ENCODE measurements around the gene PFAS. TPM values are rescaled to one million over a fixed set of nuclear protein-coding genes. Genes with fewer than 3 reads are reported as not detected.

The PFAS gene
- total RNA-seq, 1 donor from 2014 or later, result 64.6 TPM

DNA sequence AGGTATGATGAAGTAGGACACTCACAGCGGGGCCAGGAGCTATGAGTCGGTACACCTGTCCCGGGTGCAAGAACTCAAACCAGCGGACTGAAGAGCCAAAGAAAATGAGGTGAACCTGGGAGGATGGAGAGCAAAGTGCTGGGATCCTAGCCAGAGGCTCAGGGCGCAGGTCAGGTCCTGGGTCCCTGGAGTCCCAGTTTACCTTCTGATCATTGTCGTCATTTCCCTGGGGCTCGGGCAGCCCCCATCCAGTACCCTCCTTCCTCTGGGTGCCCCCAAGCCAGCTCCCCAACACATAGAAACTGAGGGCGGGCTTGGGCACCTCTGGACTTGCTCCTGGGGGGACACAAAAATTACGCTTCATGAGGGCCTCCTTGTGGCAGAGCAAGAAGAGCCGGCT lies 17.4 kb upstream of the PFAS start:
- Histone ChIP-seq H3K27ac (no peak overlapping the region), H3K4me1 (no peaks in the 10 kb centered on the region), H2AFZ (replicated peaks) (no peak overlapping the region), H3K4me3 (no peak overlapping the region), H3K79me2 (ENCODE audit: low read depth) (no peaks in the 10 kb centered on the region), H3K36me3 (no peaks in the 10 kb centered on the region), H4K20me1 (ENCODE audit: low read depth) (peaks cover 9% of the 10 kb centered on the region), H3F3A (ENCODE audit: low read depth) (peaks cover 12% of the 10 kb centered on the region), H3K9ac (no peak overlapping the region), H3K9me3 (ENCODE audit: low read depth) (no peaks in the 10 kb centered on the region), H3K27me3 (no peaks in the 10 kb centered on the region), H3K4me2 (no peak overlapping the region)
- Mint-ChIP-seq H3K27me3 (ENCODE audit: insufficient read depth, low read depth) (peaks cover 11% of the 10 kb centered on the region), H3K4me3 (peak overlapping the region; percentile 36), H3K4me1 (peaks cover 9% of the 10 kb centered on the region), H3K9me3 (peaks cover 5% of the 10 kb centered on the region), H3K36me3 (peaks cover 42% of the 10 kb centered on the region), H3K27ac (no peak overlapping the region)
- no peak for DNase-seq (ENCODE audit: low spot score)
- TF ChIP-seq, protein P1, sequence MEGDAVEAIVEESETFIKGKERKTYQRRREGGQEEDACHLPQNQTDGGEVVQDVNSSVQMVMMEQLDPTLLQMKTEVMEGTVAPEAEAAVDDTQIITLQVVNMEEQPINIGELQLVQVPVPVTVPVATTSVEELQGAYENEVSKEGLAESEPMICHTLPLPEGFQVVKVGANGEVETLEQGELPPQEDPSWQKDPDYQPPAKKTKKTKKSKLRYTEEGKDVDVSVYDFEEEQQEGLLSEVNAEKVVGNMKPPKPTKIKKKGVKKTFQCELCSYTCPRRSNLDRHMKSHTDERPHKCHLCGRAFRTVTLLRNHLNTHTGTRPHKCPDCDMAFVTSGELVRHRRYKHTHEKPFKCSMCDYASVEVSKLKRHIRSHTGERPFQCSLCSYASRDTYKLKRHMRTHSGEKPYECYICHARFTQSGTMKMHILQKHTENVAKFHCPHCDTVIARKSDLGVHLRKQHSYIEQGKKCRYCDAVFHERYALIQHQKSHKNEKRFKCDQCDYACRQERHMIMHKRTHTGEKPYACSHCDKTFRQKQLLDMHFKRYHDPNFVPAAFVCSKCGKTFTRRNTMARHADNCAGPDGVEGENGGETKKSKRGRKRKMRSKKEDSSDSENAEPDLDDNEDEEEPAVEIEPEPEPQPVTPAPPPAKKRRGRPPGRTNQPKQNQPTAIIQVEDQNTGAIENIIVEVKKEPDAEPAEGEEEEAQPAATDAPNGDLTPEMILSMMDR (IDR thresholded peaks at IDR 0.05), result no peak
- TF ChIP-seq EZH2phosphoT487 (IDR thresholded peaks at IDR 0.05), result no peak
- no peak for TF ChIP-seq EZH2 (IDR thresholded peaks at IDR 0.05)

DNA sequence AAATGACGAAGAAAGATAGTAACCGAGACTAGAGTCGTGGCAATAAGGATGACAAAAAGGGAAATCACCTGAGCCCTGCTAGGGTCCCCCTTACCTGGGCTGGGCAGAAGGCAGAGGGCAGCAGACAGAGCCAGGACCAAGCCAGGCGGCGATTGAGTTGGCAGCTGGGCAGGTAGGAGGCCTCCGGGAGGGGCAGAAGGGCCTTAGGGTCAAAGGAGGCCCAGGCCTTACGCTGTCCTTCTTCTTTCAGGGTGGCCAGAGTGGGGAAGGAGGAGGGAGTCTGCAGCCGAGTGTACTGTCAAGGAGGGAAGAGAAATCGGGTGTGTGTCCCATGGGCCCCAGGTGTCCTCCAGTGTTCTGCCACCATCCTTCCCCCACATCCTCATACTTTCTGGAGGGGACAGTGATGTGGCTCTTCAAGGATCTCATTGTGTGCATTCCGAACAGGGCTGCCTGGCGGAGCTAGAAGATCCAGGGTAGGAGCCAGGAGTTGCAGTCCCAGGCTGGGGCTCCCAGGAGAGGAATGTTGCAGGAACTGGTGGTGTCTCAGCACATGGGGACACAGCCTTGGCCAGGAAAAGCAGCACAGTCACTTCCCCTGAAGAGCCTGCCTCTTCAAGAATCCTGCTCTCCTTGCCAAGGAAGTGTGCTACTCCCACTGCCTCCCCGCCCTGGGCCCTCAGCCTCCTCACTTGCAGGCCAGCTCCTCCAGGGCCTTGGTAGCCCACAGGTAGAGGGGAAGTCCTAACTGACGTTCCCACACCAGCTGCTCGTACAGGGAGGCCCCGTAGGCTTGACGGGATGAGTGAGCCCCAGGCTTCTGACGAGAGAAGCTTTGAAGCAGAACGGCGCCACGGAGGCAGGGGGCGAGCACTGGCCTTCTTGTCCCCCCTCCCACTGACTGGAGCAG lies 14.5 kb upstream of the PFAS start:
- no peaks in the 10 kb centered on the region for H3K4me1 Mint-ChIP-seq
- peaks cover 2% of the 10 kb centered on the region for H3K27me3 Mint-ChIP-seq (ENCODE audit: insufficient read depth, low read depth)
- no peak overlapping the region for H3K4me2 ChIP-seq
- DNase-seq (ENCODE audit: low spot score), result no peak
- H3K9ac ChIP-seq, result no peak overlapping the region
- H3K9me3 Mint-ChIP-seq, result no peaks in the 10 kb centered on the region
- H3K4me3 ChIP-seq, result no peak overlapping the region
- peaks cover 33% of the 10 kb centered on the region for H3K36me3 Mint-ChIP-seq
- H3K9me3 ChIP-seq (ENCODE audit: low read depth), result no peaks in the 10 kb centered on the region
- no peaks in the 10 kb centered on the region for H3K4me1 ChIP-seq
- H3K27ac ChIP-seq, result no peak overlapping the region
- H3K27ac Mint-ChIP-seq, result peak overlapping the region; percentile 3
- H3K36me3 ChIP-seq, result no peaks in the 10 kb centered on the region
- H2AFZ ChIP-seq (replicated peaks), result no peak overlapping the region
- TF ChIP-seq EZH2 (IDR thresholded peaks at IDR 0.05), result no peak
- TF ChIP-seq EZH2phosphoT487 (IDR thresholded peaks at IDR 0.05), result no peak
- TF ChIP-seq, protein P1 (IDR thresholded peaks at IDR 0.05), result no peak
- no peaks in the 10 kb centered on the region for H3K27me3 ChIP-seq
- H3F3A ChIP-seq (ENCODE audit: low read depth), result no peaks in the 10 kb centered on the region
- H4K20me1 ChIP-seq (ENCODE audit: low read depth), result no peaks in the 10 kb centered on the region
- H3K79me2 ChIP-seq (ENCODE audit: low read depth), result no peaks in the 10 kb centered on the region
- H3K4me3 Mint-ChIP-seq, result peak overlapping the region; percentile 57

DNA sequence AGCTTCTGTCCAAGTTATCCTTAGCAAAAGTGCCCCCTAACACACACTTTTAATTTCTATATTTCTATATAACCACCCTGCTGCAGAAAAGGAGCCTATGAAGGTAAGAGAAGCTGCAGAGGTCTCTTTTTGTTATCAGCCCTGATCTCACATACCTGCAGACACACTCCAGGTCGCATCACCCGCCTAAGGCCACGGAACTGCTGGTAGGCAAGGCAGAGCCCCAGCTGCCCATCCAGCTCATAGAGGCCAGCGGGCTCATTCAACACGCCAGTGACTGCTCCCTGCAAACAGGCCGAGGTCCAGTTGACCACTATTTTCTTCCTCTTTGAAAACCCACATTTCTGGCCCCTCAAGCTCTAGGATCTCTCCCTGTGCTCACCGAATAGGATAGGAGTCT lies 13.4 kb upstream of the PFAS start:
- Mint-ChIP-seq H3K27ac (no peak overlapping the region), H3K9me3 (no peaks in the 10 kb centered on the region)

More for the DNA sequence above, 13.4 kb upstream of the PFAS start:
- Histone ChIP-seq H3K27me3 (no peaks in the 10 kb centered on the region), H3K27ac (no peak overlapping the region), H4K20me1 (ENCODE audit: low read depth) (no peaks in the 10 kb centered on the region), H3K36me3 (no peaks in the 10 kb centered on the region), H3K4me2 (no peak overlapping the region), H3K9me3 (ENCODE audit: low read depth) (no peaks in the 10 kb centered on the region), H3F3A (ENCODE audit: low read depth) (no peaks in the 10 kb centered on the region), H3K4me1 (no peaks in the 10 kb centered on the region), H3K9ac (no peak overlapping the region), H2AFZ (replicated peaks) (no peak overlapping the region), H3K4me3 (no peak overlapping the region), H3K79me2 (ENCODE audit: low read depth) (no peaks in the 10 kb centered on the region)
- no peak for DNase-seq (ENCODE audit: low spot score)
- TF ChIP-seq, protein P1 (IDR thresholded peaks at IDR 0.05), result no peak
- TF ChIP-seq EZH2 (IDR thresholded peaks at IDR 0.05) (no peak), EZH2phosphoT487 (IDR thresholded peaks at IDR 0.05) (no peak)
- Mint-ChIP-seq H3K4me3 (peak overlapping the region; percentile 63), H3K4me1 (no peaks in the 10 kb centered on the region), H3K27me3 (ENCODE audit: insufficient read depth, low read depth) (peaks cover 2% of the 10 kb centered on the region), H3K36me3 (peaks cover 29% of the 10 kb centered on the region)

Data from neural progenitor cell (in vitro differentiated cells).